Activated CD8-positive, alpha-beta memory T cell treated with anti-CD3 and anti-CD28 coated beads, Interleukin-2, amount 50 U/mL, for 24 hours (primary cell): Measurements from ENCODE around the gene CARHSP1.
"Not testable (repeated sequence)": the region's sequence is repeated elsewhere in the genome, so short reads cannot be mapped to it uniquely, and the experiment has no call there.

Experiments
- DNase-seq: peaks from one replicate; pipeline ENCODE4 v3.0.0-alpha.2; 2020; ENCODE audit errors: extremely low read depth

Gene CARHSP1

GRCh38 chr16:8893426-8893825, 24.6 kb upstream of the CARHSP1 start:
- DNase-seq = no peak

DNA sequence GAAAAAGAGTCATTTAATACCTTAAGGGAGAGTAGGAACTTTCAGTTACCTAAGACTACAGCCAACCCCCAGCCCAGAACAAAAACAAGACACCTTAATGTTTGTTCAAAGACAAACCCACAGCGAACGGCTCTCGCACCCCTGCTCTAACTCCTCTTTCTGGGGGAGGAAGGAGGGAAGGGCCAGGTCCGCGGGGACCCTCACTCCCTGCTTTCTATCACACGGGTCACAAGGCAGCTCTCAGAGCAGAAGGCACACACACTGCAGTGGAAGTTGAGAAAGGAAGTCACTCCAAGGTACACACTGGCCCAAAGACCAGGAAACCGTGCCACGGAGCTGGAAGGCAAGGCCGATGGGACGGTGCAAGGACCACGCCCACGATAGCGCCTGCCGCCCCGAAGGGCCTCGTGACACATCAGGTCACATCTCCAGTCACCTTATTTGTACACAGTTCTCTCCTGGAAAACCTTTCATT, 23.3 kb upstream of the CARHSP1 start:
- no peak for DNase-seq

- no peak for DNase-seq
These were observed 21.7 kb upstream of the CARHSP1 start for GRCh38 chr16:8890549-8890921.

DNA sequence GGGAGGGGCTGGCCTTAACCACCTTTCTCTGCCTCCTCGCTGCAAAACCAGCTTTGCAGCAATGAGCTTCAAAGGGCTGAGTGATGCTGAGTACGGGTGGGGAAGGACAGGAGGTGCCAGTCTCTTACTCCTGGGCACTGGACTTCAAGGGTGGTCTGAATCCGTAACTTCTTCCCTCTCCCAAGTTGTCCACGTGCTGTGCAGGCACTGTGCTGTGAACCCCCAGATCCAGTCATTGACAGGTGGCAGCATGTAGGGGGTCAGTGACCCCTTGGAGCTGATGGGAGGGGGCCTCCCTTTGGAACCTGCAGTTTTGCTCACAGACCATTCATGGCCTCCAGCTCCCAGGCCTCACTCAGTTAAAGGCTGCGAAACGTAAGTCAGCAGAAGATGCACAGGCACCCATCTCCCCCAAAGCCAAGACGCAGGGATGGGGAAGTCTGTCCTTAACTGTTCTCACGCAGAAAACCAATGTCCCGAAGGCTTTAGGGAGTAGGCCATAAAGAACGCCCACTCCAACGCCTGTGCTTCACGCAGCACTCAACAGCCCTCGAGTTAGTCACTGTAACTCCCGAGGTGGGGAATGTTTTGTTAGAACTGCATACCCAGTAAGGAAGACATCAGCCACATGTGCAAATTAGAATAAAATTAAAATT, 21.2 kb upstream of the CARHSP1 start:
- no peak for DNase-seq

DNA sequence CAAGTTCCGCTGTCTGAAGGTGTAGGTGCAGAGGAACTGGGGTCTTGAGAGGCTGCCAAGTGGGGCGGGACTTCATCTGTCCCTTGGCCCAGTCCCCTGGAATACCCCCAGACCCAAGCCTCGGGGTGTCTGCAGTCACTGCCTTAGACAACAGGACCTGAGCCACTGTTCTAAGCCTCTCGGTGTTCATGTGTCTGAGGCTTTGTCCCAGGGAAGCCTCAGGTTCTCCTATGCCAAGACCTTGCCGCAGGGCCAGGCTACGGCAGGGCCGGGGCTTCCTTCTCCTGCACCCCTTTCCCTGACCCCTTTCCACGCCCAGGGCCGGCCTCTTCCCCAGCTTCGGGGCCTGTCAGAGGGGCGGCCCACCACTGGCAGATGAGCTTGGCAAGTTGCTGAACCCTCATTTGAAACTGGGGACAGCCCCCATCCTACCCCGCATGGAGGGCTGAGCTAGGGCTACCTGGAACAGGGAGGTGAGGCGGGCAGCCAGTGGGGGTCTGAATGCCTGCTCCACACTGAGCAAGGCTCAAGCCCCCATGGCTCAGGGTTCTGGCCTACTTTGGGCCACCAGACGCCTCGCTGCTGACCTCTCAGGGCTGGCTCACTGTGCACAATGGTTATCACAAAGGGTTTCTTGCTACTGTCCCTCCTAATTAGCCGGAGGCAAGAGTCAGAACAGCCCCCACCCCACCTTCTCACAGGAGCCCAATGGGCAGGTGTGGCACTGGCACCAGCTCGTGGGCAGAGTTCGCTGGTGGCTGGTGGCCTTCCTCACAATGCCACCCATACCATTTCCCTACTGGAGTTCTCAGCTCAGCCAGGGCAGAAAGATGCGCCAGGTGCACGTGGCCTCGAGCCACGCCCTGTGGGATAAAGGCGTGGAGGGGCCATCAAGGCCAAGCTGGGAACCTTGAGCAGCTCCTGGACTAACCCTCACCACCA, 20.4 kb upstream of the CARHSP1 start:
- DNase-seq = no peak

- DNase-seq = no peak
These were observed 19.2 kb upstream of the CARHSP1 start for GRCh38 chr16:8887952-8888560.

DNA sequence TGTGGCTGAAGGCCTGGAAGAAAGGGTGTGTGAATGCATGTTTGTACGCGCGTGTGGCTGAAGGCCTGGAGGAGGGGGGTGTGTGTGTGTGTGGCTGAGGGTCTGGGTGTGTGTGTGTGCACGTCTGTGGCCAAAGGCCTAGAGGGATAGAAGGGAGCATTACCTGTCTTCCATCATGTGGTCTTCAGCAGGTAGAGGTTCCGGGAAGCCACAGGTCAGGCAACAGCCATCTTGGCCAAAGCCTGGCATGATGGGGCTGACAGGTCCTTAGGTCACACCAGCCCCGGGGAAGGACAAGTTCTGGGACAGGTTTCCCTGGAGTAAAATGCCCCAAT, 18.6 kb upstream of the CARHSP1 start:
- no peak for DNase-seq

DNA sequence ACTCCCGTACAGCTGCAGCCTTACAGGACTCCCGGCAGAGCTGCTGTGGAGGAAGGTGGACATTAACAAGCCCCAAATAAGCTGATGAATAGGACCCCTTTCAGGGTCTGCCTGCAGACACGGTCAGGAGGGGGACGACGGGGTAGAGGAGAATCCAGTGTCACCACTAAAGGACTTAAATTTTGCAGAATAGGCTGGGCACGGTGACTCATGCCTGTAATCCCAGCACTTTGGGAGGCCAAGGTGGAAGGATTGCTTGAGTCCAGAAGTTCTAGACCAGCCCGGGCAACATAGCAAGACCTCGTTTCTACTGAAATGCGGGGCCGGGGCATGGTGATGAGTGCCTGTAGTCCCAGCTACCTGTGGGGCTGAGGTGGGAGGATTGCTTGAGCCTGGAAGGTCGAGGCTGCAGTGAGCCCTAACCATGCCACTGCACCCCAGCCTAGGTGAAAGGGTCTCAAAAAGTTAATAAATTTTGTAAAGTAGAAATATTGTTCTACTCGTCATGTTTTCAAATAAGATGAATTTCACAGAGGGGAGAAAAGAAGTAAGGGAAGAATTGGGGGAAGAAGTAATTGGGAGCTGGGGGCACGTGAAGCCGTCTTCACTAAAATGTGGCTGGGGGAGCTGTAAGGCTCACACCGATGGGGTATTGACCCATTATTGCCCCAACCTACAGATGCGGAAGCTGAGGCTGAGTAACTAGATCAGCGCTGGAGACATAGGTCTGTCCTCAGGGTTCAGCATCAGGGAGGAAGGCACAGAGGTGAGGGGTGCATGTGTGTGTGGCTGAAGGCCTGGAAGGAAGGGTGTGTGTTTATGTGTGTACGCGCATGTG, 18.0 kb upstream of the CARHSP1 start:
- no peak for DNase-seq

GRCh38 chr16:8885674-8886592, 17.1 kb upstream of the CARHSP1 start:
- DNase-seq = no peak

- DNase-seq = no peak
These were observed 14.0 kb upstream of the CARHSP1 start for GRCh38 chr16:8882725-8883377.

- DNase-seq = no peak
These were observed 13.3 kb upstream of the CARHSP1 start, which contains the start of gene LITAFD for GRCh38 chr16:8882041-8882617. Gene LITAFD (plus strand): TSS chr16:8882351. CDS start chr16:8884356, 2,005 bp downstream.

DNA sequence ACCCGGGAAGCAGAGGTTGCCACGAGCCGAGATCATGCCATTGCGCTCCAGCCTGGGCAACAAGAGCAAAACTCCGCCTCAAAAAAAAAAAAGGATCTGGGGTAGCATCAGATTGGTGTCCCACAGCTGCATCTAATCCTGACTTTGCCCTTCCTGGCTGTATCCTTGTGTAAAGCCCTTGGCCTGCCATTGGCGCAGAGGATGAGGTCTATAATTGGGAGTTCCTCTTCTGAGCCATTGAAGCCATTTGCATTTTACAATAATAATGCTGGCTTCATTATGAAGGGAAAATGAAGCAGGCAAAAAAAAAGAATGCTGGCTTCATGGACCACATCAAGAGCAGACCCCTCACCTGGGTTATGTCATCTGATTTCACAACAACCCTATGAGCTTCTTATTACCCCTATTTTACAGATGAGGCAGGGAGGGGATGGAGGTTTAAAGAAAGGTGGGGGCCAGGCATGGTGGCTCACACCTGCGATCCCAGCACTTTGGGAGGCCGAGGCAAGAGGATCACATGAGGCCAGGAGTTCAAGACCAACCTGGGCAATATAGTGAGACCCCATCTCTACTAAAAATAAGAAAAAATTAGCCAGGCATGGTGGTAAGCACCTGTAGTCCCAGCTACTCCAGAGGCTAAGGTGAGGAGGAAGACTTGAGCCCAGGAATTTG, 12.2 kb upstream of the CARHSP1 start:
- no peak for DNase-seq

GRCh38 chr16:8878523-8878911, 9.7 kb upstream of the CARHSP1 start:
- no peak for DNase-seq

DNA sequence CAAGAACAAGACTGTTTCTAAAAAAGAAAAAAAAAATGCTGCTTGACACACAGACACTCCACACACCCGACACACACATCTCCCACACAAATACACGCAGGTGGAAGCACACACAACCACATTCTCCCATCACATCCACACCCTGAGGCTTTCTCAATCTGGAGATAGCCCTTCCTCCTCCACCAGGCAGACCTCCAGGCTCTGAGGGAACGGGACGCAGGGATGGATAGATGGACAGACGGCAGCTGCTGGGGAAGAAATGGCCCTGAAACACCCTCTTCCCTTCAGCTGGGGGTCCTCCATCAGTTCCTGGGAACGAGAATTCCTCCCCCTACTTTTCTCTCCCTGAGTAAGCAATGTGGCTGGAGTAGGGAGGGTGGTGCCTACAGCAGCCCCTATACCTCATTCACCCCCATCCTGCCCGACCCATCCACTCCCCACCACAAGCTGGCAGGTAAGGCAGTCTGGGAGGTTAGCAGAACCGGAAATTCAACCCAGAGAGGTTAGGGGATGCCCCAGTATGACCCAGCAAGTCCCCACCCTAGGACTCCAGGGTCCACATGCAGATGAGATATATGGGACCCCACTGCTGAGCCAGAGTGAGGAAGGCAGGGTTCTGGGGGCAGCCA, 9.2 kb upstream of the CARHSP1 start:
- no peak for DNase-seq

DNA sequence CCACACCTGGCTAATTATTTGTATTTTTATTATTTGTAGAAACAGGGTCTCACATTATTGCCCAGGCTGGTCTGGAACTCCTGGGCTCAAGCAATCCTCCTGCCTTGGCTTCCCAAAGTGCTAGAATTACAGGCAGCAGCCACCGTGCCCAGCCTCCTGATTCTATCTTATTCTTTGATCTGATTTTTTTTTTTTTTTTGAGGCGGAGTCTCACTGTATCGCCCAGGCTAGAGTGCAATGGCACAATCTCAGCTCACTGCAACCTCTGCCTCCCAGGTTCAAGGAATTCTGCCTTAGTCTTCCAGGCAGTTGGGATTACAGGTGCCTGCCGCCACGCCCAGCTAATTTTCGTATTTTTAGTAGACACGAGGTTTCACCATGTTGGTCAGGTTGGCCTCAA, 6.5 kb upstream of the CARHSP1 start:
- DNase-seq = not testable (repeated sequence)

DNA sequence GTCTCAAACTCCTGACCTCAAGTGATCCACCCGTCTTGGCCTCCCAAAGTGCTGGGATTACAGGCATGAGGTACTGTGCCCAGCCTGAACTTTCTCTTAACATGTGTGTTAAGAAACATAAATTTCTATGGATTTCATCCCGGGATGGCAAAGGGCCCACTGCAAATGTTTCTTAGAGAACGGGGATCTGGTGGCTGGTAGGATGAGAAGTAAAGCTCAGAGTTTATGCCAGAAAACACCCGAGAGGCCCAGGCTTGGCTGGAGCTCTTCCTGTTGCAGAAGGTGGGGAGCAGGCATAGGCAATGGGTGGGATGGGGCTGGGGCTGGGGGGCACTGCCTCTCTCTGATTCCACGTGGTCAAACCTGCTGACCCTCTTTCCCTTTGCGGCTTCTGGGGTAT, 5.6 kb upstream of the CARHSP1 start:
- no peak for DNase-seq

DNA sequence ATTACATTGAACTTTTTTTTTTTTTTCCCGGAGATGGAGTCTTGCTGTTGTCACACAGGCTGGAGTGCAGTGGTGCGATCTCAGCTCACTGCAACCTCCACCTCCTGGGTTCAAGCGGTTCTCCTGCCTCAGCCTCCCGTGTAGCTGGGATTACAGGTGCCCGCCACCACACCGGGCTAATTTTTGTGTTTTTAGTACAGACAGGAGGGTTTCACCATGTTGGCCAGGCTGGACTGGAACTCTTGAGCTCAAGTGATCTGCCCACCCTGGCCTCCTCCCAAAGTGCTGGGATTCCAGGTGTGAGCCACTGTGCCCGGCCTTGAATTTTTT, 5.0 kb upstream of the CARHSP1 start:
- not testable (repeated sequence) for DNase-seq

DNA sequence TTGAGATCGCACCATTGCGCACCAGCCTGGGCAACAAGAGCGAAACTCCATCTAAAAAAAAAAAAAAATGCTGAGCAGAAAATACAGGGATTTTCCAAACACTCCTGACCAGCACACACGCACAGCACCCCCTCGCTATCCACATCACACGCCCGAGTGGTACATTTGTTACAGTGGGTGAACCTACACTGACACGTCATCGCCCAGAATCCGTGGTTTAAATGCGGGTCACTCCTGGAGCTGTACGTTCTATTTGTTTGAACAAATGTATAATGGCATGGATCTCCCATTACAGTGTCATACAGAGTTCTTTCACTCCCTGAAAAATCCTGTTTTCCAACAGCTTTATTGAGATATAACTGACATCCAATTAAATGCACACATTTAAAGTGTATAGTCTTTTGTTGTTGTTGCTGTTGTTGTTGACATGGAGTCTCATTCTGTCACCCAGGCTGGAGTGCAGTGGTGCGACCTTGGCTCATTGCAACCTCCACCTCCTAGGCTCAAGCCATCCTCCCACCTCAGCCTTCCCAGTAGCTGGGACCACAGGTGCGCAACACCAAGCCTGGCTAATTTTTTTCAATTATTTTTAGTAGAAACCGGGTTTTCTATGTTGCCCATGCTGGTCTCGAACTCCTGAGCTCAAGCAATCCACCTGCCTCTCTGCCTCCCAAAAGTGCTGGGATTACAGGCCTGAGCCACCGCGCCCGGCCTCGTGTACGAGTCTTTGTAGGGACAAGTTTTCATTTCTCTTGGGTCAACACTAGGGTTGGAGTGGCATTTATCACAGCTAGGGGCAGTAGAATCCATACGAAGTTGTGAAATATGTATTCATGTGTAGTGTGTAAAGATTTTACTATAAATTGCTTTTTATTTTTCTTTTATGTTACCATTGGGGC, 4.4 kb upstream of the CARHSP1 start:
- DNase-seq = no peak
